ENCODE data around the gene NTSR1.
A peak's percentile ranks its signal among the peaks of the same experiment; 100 is the strongest.

NTSR1 gene

GRCh38 chr20:62710221-62710885 is 1.7 kb downstream of the NTSR1 start:
- DNase-seq: no peak

GRCh38 chr20:62710886-62711702 is 2.5 kb downstream of the NTSR1 start:
- peak; percentile 30 to 35 for DNase-seq

GRCh38 chr20:62711703-62712101 is 3.1 kb downstream of the NTSR1 start:
- DNase-seq: no peak

- DNase-seq: no peak
Observed at GRCh38 chr20:62712606-62713005, 4.0 kb downstream of the NTSR1 start.

- no peak for DNase-seq
Observed at GRCh38 chr20:62714006-62714405, 5.4 kb downstream of the NTSR1 start.

GRCh38 chr20:62714799-62715198 is 6.2 kb downstream of the NTSR1 start:
- no peak for DNase-seq

- DNase-seq: no peak
Observed at GRCh38 chr20:62715201-62715600, 6.6 kb downstream of the NTSR1 start.

GRCh38 chr20:62716198-62716940 is 7.7 kb downstream of the NTSR1 start:
- DNase-seq: peak; percentile 26 to 33

- no peak for DNase-seq
Observed at GRCh38 chr20:62716941-62717310, 8.3 kb downstream of the NTSR1 start.

GRCh38 chr20:62717933-62718332 is 9.3 kb downstream of the NTSR1 start:
- no peak for DNase-seq

- DNase-seq: no peak
Observed at GRCh38 chr20:62718546-62718945, 9.9 kb downstream of the NTSR1 start.

- no peak for DNase-seq
Observed at GRCh38 chr20:62719250-62719935, 10.8 kb downstream of the NTSR1 start.

GRCh38 chr20:62721511-62722370 is 13.1 kb downstream of the NTSR1 start:
- no peak for DNase-seq

GRCh38 chr20:62722627-62723026 is 14.0 kb downstream of the NTSR1 start:
- no peak for DNase-seq

- DNase-seq: no peak
Observed at GRCh38 chr20:62723351-62723750, 14.7 kb downstream of the NTSR1 start.

GRCh38 chr20:62723768-62724450 is 15.3 kb downstream of the NTSR1 start:
- DNase-seq: no peak

GRCh38 chr20:62724692-62725595 is 16.3 kb downstream of the NTSR1 start:
- DNase-seq: no peak

GRCh38 chr20:62725596-62726268 is 17.1 kb downstream of the NTSR1 start:
- no peak for DNase-seq

- DNase-seq: no peak
Observed at GRCh38 chr20:62726276-62726675, 17.6 kb downstream of the NTSR1 start.

Data from stimulated activated CD4-positive, alpha-beta T cell treated with anti-CD3 and anti-CD28 coated beads, Interleukin-2, amount 100 ng/mL, for 24 hours (primary cell).